Stimulated activated CD4-positive, alpha-beta T cell treated with anti-CD3 and anti-CD28 coated beads, Interleukin-2, amount 100 ng/mL, for 24 hours (primary cell): Measurements from ENCODE around the gene MYH9.
A peak's percentile ranks its signal among the peaks of the same experiment; 100 is the strongest.

Source experiments
- DNase-seq, 2 donors: peaks; one replicate each; pipeline ENCODE4 v3.0.0-alpha.2; 2020

MYH9 gene

GRCh38 chr22:36344106-36344827, 43.5 kb downstream of the MYH9 start:
- DNase-seq = peak; percentile 73 to 74

DNA sequence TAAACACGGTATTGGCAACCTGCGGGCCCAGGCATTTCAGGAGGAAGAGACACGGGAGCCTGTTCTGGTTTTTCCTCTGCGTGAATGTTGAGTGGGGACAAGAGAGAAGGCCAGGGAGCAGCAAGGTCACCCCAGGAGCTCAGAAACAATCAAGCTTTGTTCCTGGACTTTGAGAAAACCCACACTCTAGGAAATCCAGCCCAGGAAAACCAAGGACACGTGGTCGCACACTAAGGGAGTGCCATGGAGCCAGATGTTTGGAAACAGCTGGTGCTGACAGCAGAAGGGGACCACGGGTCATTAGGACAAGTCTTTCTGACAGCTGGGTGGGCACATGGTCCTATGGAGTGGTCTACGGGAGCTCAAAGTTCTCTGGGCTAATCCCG, 44.1 kb downstream of the MYH9 start:
- no peak for DNase-seq

DNA sequence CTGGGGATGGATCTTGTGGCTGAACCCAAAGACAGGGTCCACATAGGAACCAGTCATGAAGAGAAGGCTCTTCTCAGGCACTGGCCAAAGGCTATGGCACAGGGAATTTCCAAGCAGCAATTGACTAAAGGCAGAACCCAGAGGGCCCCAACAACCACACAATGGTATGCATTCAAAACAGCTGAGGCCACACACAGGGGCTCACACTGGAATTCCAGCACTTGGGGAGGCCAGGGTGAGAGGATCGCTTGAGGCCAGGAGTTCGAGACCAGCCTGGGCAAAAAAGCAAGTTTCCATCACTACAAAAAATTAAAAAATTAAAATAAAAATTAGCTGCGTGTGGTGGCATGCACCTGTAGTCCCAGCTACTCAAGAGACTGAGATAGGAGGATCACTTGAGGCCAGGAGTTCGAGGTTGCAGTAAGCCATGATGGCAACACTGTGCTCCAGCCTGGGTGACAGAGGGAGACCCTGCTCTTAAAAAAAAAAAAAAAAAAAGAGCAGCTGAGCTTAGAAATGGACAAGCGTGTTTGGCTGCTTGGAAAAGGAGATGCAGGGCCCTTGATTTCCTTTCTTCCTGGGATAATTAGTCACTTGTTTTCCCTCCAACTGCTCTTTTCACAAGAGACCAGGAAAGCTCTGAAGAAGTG, 44.6 kb downstream of the MYH9 start:
- DNase-seq = no peak

DNA sequence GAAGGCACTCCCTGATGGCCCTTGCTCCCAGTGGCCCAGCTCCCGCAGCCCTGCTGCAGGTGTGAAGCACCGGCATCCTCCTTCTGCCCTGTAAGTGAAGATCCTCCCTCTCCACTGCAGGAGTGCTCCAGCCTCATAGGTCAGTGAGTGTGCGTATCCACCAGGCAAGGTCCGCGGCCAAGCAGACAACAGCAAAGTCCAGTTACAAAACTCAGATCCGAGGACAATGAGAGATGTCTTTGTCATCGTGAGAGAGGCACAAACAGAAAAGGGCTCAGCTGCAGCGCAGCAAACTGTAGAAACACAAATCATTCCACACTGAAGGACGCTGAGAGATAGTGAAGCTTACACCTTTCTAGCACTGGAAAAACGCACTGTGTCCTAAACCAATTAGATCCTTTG, 46.1 kb downstream of the MYH9 start:
- no peak for DNase-seq

DNA sequence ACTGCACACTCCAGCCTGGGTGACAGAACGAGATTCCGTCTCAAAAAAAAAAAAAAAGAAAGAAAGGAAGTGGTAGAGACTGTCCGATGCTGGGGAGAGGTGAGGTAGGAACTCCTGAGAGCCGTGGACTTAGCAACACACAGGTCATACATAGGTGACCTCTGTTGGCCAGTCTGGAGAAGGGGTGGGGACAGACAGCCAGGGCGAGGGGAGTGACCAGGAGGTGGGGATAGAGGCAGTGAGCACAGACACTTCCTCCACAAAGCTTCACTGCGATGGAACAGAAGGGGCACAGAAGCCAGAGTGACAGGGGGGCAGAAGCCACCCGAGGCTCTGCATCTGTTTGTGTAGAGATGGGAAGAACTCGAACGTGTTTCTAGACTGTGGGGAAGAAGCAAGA, 47.1 kb downstream of the MYH9 start:
- no peak for DNase-seq

- peak; percentile 46 to 58 for DNase-seq
These were observed 48.3 kb downstream of the MYH9 start for GRCh38 chr22:36339171-36340065.

DNA sequence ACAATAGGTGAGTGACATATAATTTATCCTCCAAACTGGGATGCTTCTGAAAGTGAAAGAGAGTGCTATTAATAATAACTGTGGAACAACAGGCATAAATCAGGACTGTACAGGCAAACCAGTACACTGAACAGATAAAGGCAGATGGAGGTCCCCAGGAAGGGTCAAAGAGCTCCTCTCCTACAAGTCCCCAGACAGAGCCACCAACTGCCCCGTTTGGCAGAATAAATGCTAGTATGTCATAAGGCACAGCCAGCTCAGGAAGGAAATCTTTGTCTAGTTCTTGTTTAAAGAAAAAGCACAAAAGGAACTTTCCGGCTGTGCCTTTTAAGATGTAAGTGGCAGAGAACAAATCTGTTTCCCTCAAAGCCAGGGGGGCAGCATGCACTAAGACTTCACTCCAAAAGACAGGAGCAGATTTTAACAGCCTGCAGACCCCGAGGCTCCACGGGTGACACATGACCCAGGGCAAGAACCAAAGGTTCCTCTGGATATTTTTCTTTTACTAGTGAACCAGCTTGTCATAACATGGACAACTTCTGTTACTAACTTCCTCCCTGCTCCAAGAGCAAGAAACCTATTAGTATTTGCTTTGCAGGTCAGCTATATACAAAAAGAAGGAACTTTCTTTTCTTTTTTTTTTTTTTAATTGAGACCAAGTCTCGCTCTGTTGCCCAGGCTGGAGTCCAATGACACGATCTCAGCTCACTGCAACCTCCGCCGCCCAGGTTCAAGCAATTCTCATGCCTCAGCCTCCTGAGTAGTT, 50.2 kb downstream of the MYH9 start:
- no peak for DNase-seq

DNA sequence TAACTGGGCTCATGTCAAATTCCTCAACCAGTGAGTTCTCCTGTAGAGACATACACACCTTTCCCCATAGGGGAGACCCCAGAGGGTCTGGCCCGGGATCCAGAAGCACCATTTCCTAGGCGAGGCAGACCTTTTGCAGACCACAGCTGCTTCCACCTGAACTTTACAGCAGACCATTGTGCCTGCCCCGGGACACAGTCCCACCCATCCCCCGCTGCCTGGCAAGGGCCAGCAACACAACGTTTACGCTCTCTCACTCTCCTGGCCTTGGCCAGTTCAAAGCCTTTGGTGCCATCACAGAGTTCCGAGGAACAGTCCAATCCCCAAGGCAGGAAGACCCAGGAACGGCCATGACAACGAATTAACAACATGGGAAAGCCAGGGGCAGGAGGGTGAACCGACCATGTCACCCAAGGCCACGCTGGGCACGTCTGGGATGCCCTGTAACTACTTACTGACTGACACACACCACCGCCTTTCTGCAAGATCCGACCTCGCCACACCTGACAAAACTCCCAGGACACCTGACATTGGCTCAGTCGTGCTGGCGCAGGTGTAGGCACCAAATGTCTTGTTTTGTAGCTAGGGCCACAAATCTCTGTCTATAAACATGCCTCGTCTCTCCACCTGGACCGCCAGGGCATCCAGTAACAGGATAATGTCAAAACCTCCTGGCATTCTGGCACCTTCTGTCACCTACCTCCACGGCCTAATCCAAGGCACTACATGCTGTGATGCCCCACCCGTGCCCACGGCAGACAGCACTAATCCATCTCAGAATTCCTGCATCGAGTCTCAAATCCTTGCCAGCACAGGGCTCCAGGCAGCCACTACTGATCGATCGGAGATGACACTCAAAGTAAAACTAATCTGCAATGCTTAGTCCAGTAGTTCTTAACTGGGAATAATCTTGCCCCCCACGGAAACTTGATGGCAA, 51.3 kb downstream of the MYH9 start:
- no peak for DNase-seq

DNA sequence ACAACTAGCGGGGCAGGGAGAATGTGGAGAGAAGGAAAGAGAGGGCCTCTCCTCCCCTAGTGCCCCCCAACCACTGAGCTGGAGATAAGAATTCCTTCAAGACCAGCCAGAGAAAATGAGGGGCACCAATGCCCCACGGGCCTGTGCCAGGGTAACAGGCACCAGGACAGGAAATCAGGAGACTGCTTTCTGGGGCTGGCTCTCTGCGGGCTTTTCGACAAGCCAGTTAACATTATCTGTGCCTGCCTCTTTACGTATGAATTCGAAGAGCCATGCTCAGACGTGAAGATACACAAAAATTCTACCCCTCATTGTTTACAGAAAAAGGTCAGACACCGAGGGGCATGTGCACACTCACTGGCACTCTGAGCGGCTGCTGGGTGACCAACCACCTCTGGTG, 52.1 kb downstream of the MYH9 start:
- DNase-seq = no peak

GRCh38 chr22:36334821-36335603, 52.8 kb downstream of the MYH9 start:
- DNase-seq = peak in 1 of 2 donors; percentile 47

- peak; percentile 43 to 52 for DNase-seq
These were observed 53.5 kb downstream of the MYH9 start for GRCh38 chr22:36334081-36334820.

GRCh38 chr22:36333644-36334043, 54.1 kb downstream of the MYH9 start:
- no peak for DNase-seq

- peak; percentile 65 to 68 for DNase-seq
These were observed 55.0 kb downstream of the MYH9 start for GRCh38 chr22:36332623-36333332.

DNA sequence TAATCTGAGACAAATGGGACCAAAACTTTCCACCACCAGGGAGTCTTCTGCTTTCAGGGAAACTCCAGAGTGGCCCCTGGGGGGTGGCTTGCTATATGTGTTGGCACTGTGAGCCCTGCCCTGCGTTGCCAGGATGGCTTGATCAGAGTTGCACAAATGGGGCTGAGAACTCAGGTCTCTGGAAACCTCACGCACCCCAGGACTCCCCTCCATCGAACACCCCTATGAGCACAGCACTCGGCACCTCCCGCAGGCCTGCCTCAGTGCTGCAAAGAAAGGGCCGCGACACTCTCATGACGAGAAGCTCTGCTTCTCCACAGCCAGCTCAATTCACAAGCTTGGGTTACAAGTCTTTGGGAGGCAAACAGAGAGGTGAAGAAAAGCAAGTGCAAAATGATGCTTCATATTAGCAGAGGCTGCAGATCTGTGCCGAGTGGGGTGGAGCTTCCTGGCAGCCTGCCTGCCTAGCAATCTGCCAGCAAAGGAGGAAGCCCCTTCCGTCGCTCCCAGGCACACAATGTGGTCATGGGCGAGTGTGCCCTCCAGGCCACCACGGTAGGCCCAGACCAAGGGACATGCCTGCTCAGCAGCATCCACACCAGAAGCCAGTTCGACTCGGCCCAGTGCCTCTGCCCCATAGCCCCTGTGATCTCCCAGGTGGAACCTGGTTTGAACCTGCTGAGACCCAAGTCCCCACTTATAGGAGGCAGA, 55.7 kb downstream of the MYH9 start:
- DNase-seq = peak; percentile 57 to 63

GRCh38 chr22:36331306-36331911, 56.4 kb downstream of the MYH9 start:
- peak; percentile 71 to 78 for DNase-seq

DNA sequence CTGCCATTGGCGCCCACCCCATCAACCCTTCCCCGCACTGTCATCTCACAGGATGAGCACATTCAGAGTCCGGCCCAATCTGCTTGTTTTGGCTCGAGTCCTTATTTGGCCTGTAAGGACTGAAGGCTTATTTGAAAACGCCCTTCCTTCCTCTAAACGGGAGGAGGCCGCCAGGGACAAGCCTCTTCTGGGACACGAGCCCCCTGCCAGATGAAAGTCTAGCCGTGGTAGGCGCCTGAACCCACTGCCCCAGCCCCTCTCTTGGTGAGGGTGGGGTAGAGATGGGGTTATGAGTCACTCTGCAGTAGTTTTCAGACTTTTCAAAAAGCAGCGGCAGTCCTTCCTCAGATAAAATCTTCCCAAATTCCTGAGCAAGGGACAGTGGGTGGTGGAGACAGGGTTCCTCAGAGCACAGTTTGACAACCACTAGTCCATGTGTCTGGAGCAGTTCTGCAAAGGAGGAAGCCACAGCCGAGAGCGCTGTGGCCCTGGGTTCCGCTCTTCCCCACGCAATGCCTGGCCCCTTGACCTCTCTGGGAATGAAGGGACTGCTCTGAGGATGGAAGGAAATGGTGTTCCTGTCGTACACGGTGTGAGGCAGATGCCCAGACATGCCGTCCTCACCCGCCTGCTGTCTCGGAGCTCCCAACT, 57.0 kb downstream of the MYH9 start:
- DNase-seq = no peak

- no peak for DNase-seq
These were observed 57.6 kb downstream of the MYH9 start for GRCh38 chr22:36330127-36330526.
